ENCODE results near the gene TTLL10. TPM values are rescaled to one million over a fixed set of nuclear protein-coding genes. Genes with fewer than 3 reads are reported as not detected.

Gene TTLL10, protein sequence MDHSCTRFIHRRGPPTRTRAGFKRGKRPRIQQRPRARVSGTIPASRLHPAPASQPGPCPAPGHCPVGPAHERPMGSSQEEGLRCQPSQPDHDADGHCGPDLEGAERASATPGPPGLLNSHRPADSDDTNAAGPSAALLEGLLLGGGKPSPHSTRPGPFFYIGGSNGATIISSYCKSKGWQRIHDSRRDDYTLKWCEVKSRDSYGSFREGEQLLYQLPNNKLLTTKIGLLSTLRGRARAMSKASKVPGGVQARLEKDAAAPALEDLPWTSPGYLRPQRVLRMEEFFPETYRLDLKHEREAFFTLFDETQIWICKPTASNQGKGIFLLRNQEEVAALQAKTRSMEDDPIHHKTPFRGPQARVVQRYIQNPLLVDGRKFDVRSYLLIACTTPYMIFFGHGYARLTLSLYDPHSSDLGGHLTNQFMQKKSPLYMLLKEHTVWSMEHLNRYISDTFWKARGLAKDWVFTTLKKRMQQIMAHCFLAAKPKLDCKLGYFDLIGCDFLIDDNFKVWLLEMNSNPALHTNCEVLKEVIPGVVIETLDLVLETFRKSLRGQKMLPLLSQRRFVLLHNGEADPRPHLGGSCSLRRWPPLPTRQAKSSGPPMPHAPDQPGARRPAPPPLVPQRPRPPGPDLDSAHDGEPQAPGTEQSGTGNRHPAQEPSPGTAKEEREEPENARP
- polyA plus RNA-seq (2011; rRNA removed) (not detected in 2 replicates), polyA plus RNA-seq (2017; fragmentation: RNase III; extraction: RNeasy Plus Mini Kit Qiagen cat#74134 plus additional on column Dnase treatment) (not detected in 3 replicates), polyA minus RNA-seq (2011; rRNA and poly(A)+ RNA removed) (not detected in 2 replicates)
- not detected in 2 replicates for polyA plus RNA-seq (2012; cell fraction: cytosol; rRNA removed)
- not detected in 2 replicates for polyA plus RNA-seq (2012; cell fraction: nucleus; rRNA removed)

DNA sequence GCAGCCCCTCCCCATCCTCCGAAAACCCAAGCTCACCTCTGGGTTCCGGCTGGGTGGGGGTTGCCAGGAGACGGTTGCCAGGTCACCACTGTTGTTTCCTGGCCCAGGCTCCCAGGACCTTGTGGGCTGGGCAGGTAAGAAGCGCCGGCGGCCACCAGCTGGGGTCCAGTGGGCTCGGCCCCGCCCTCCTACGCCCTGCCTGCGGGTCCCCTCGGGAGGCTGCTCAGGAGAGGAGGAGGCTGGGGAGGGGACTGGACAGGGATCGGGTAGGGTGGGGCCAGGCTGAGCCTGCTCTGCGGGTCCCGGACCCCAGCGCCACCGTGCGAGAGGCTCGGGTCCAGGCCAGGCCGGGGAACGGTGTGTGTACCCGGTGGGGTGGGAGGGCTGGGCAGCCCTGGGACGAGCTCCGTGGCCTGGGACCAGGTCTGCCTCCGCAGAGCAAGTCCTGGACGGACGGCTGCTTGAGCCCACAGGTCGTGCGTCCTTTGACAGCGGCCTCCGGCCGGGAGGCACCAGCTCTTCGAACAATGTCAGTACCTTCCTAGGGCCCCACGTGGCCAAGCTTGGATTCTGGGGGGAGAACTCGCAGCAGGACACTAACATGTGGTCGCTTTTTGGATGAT lies at the start of gene TTLL10:
TTLL10 (plus strand) TSS at position 88 of the 623 bp plus-strand sequence. CDS start 5,336 bp downstream, outside the sequence.
- FAIRE-seq (no peak), ATAC-seq (no peak), DNase-seq (ENCODE audit: low read depth in 1 of 2, low spot score in 1 of 2) (no peak)
- WGBS (ENCODE audit: missing lambda C conversion rate) = 62% methylated on average over 9 of the region's 35 CpGs
- Histone ChIP-seq H3K4me1 (no peaks in the 10 kb centered on the region), H3K4me3 (no peak within 1 kb of the TSS), H3K27ac (no peak within 1 kb of the TSS), H3K4me2 (no peak within 1 kb of the TSS), H3K9me3 (no peaks in the 10 kb centered on the region)
- ChIA-PET CTCF (interaction anchor here (0.6 kb wide), 1 partner anchor 14 kb away, joined by 3 read pairs; no protein-coding TSS in a partner anchor), POLR2A (no interaction called here)
- TF ChIP-seq GATA3 (IDR thresholded peaks at IDR 0.05; ENCODE audit: borderline replicate concordance) (no peak), CBX2 (IDR thresholded peaks at IDR 0.05; ENCODE audit: borderline replicate concordance, low read depth) (no peak), HDAC2 (IDR thresholded peaks at IDR 0.05) (no peak)
- TF ChIP-seq, protein P1, sequence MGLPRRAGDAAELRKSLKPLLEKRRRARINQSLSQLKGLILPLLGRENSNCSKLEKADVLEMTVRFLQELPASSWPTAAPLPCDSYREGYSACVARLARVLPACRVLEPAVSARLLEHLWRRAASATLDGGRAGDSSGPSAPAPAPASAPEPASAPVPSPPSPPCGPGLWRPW (IDR thresholded peaks at IDR 0.05) = no peak

DNA sequence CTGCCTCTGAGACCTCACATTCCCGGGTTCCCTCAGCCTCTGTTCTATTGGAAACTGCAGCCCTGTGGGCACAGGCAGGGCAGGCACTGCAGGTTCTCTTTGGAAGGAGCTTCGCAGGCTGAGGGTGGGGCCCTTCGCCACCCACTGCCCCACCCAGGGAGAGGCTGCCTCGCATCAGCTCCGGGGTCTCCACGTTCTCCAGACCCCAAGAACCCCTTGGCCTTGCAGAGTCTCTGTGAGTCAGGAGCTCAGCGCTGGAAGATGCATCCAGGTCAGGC lies 49.2 kb upstream of the TTLL10 start:
- 0% methylated on average over 1 of the region's 7 CpGs for WGBS (ENCODE audit: missing lambda C conversion rate)
- FAIRE-seq (no peak), ATAC-seq (no peak), DNase-seq (ENCODE audit: low read depth in 1 of 2, low spot score in 1 of 2) (no peak)
- Histone ChIP-seq H3K9me3 (no peaks in the 10 kb centered on the region), H3K4me2 (no peak overlapping the region), H3K4me3 (no peak overlapping the region), H3K4me1 (peaks cover 4% of the 10 kb centered on the region; the same call in 1 of the 3 replicates), H3K27ac (no peak overlapping the region)
- ChIA-PET CTCF (interaction anchor here (0.7 to 2.2 kb wide), 3 partner anchors 34 to 245 kb away, joined by 3 to 11 read pairs (median 3); no protein-coding TSS in a partner anchor), POLR2A (no interaction called here)
- TF ChIP-seq TP53 (CRISPR knock-in tag; IDR thresholded peaks at IDR 0.05) (no peak), NFE2L2 (conservative IDR thresholded peaks at IDR 0.05; ENCODE audit: low read length) (no peak), E2F6 (IDR thresholded peaks at IDR 0.05; ENCODE audit: borderline replicate concordance, low read depth) (no peak), MAZ (IDR thresholded peaks at IDR 0.05; ENCODE audit: borderline replicate concordance, low read depth, low read length) (no peak), USF2 (IDR thresholded peaks at IDR 0.05) (no peak), PHF8 (IDR thresholded peaks at IDR 0.05; ENCODE audit: borderline replicate concordance, low read depth) (no peak), HEYL (CRISPR knock-in tag; IDR thresholded peaks at IDR 0.05) (no peak), ESRRA (IDR thresholded peaks at IDR 0.05; ENCODE audit: borderline replicate concordance, low read length) (no peak), HMGXB4 (CRISPR knock-in tag; IDR thresholded peaks at IDR 0.05; ENCODE audit: borderline replicate concordance) (no peak), ZC3H11A (IDR thresholded peaks at IDR 0.05) (no peak), REST (IDR thresholded peaks at IDR 0.05) (no peak), CHD4 (IDR thresholded peaks at IDR 0.05; ENCODE audit: borderline replicate concordance) (no peak), GATA3 (IDR thresholded peaks at IDR 0.05; ENCODE audit: borderline replicate concordance) (no peak), NPAS2 (CRISPR knock-in tag; IDR thresholded peaks at IDR 0.05; ENCODE audit: borderline replicate concordance) (no peak)
- TF ChIP-seq, protein P2, sequence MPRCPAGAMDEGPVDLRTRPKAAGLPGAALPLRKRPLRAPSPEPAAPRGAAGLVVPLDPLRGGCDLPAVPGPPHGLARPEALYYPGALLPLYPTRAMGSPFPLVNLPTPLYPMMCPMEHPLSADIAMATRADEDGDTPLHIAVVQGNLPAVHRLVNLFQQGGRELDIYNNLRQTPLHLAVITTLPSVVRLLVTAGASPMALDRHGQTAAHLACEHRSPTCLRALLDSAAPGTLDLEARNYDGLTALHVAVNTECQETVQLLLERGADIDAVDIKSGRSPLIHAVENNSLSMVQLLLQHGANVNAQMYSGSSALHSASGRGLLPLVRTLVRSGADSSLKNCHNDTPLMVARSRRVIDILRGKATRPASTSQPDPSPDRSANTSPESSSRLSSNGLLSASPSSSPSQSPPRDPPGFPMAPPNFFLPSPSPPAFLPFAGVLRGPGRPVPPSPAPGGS (IDR thresholded peaks at IDR 0.05) = no peak
